GM12892 (cell line): ENCODE measurements around the gene MYO7A.

Experiments used
- DNase-seq: peaks from one replicate; pipeline ENCODE4 v3.0.0; 2011; ENCODE audit not compliant: insufficient read length
- FAIRE-seq: peaks from 2 replicates; lab custom pipeline; 2011; peaks lifted over from hg19 to GRCh38; lab: Jason Lieb, UNC
- POLR2A ChIP-seq: IDR thresholded peaks from 2 replicates; pipeline ENCODE4 v1.6.1; 2011; ENCODE audit warnings: low read depth, low read length, control low read depth
- POLR2AphosphoS5 ChIP-seq: IDR thresholded peaks from 2 replicates; pipeline ENCODE4 v1.6.1; 2011; ENCODE audit warnings: low read depth, low read length, control low read depth
- TAF1 ChIP-seq: IDR thresholded peaks from 2 replicates; pipeline ENCODE4 v1.6.1; 2011; ENCODE audit warnings: low read depth, mild to moderate bottlenecking, control low read depth, low read length, borderline replicate concordance

The MYO7A gene

DNA sequence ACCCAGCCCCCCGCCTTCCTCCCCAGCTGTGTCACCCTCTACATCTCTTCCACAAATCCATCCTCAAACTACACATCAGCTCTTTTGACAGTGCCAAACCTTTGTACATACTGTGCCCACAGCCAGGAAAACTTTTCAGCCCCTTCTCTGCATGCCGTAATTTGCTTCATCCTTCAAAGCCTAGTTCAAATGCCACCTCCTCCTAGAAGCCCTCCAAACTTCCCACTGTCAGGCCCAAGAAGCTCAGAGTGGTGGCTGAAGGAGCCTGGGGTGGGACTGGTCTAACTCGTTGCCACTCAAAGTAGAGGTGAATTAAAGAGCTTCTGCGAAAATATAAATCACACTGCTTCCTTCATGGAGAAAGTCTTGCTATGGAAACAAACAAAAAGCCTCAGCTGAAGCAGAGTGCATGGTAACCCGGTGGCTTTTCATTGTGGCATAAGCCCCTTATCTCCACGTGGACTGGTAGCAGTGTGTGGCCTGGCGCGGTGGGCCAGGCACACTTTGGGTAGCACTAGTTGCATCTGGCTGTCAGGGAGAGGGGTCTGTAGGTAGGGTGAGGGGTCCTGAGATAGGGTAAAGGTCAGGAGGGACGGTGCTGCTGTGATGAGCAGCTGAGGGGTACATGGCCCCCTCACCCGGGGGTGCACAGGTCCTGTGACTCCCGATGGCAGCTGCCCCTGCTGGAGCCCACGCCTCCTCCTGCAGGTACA lies 76.9 kb downstream of the MYO7A start:
- FAIRE-seq (no peak), DNase-seq (no peak)
- TF ChIP-seq TAF1 (no peak), POLR2A (no peak), POLR2AphosphoS5 (no peak)

DNA sequence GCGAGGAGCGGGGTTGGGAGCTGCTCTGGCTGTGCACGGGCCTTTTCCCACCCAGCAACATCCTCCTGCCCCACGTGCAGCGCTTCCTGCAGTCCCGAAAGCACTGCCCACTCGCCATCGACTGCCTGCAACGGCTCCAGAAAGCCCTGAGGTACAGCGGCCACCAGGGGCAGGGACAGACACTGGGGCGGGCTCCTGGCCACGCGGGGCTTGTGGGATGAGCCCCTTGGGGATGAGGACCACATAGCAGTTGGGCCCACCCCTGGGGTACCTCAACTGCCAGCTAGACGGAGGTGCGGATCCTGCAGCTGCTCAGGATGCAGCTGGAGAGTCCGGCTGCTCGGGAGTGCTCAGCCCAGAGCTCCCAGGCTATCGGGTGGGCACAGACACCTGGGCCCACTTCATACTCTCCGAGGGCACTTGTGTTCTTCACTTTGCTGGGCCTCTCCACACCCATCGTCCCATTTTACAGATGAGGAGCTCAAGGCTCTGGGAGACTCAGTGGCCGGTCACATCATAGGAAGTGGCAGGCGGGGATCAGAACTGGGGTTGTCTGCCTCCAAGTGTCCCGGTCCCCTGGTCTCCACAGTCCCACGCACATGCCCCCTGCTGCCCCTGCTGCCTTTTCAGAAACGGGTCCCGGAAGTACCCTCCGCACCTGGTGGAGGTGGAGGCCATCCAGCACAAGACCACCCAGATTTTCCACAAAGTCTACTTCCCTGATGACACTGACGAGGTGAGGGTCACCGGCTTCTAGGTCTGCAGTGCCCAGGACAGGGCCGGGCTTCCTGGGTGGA lies 77.6 kb downstream of the MYO7A start:
- no peak for FAIRE-seq
- TF ChIP-seq POLR2AphosphoS5 (no peak), POLR2A (no peak), TAF1 (no peak)
- DNase-seq = peak; percentile 6

DNA sequence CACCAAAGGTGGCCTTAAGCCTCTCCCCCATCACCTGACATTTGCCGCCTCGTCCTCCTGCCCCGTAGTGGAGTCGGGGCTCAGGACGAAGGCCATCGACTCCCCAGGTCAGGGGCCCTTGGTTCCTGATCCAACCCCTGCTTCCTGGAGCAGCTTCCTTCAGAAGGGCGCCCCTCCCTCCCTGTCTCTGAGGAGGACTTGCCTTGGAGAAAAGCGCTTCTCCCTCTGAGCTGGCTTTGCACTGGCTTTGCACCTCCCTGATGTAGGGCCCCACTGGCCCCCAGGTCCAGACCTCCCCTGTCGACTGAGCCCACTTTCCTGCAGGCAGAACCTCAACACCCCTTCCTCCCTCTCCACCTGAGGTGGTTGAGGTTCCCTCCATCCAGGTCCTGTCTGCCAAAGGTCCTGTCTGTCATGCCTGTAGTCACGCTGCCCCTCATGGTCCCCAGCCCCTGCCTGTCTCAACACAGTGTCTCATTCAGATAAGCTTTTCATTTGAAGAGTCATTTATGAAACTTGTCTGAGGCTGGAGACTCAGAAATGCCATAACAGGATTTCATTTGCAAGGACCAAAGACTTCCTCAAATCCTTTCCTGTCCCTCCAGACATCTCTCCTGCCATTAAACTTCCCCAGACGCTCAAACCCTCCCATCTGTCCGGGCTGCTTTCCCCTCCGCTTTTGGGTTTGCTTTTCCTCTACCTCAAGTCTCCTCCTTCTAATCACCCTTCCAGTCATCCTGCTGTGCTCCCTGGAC lies 78.4 kb downstream of the MYO7A start:
- DNase-seq = peak; percentile 8
- no peak for FAIRE-seq
- TF ChIP-seq POLR2A (no peak), TAF1 (no peak), POLR2AphosphoS5 (no peak)

- FAIRE-seq = no peak
- TF ChIP-seq TAF1 (no peak), POLR2AphosphoS5 (no peak), POLR2A (no peak)
- DNase-seq = peak; percentile 2
Observed at GRCh38 chr11:77207019-77207485, 79.0 kb downstream of the MYO7A start.

GRCh38 chr11:77207618-77208313 lies 79.7 kb downstream of the MYO7A start:
- FAIRE-seq (no peak), DNase-seq (peak; percentile 1)
- TF ChIP-seq POLR2AphosphoS5 (no peak), POLR2A (no peak), TAF1 (no peak)

DNA sequence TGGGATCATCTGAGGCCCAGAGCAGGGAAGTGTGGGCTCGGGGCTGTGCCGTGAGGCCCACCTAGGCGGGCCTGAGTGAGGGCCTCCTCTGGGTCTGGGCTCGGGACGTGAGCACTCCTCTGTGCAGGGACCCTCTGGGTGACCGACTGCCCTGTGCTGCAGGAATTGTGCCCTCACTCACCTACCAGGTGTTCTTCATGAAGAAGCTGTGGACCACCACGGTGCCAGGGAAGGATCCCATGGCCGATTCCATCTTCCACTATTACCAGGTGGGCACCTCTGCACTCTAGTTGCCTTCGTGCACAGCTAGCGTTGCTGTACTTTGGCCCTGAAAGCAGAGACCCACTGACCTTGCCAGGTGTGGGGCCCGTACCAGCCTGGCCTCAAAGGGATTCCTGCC lies 80.5 kb downstream of the MYO7A start:
- FAIRE-seq (no peak), DNase-seq (peak; percentile 1)
- no peak for TF ChIP-seq POLR2A

GRCh38 chr11:77209663-77210062 lies 81.6 kb downstream of the MYO7A start:
- no peak for DNase-seq
- FAIRE-seq = no peak
- TF ChIP-seq TAF1 (no peak), POLR2AphosphoS5 (no peak), POLR2A (no peak)

- FAIRE-seq = no peak
- TF ChIP-seq POLR2AphosphoS5 = no peak
- DNase-seq = peak; percentile 9
Observed at GRCh38 chr11:77211040-77211451, 83.0 kb downstream of the MYO7A start.

- TF ChIP-seq TAF1 (no peak), POLR2AphosphoS5 (no peak), POLR2A (no peak)
- DNase-seq (peak; percentile 9), FAIRE-seq (no peak)
Observed at GRCh38 chr11:77211594-77212251, 83.7 kb downstream of the MYO7A start.

DNA sequence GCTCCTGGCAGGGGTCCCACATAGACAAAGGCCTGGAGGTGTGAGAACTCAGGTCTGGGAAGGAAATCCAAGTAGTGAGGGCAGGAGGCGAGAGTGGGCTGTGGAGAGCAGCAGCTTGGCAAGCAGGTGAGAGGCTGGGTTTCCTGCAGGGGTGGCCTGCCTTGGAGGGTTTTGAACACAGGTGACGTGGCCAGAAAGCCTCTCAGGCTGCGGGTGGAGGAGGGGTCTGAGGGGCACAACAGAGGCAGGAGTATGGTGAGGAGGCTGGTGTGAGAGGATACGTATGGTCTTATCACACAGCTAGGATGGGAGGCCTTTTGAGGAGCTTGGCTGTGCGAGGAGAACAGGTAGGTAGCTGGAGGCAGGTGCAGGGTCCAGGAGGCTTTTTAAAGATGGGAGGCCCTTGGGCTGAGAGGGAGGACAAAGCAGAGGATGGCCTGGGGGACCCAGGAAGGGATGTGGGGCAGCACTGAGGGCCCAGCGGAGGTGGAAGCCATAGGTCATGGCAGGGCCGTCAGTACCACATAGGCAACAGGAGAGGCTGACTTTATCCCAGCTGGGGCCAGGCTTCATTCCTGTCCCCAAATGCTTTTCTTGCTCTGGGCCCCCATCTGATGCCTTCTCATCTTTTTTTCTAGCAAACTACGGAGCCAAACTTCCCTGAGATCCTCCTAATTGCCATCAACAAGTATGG lies 84.4 kb downstream of the MYO7A start:
- TF ChIP-seq TAF1 (no peak), POLR2A (no peak), POLR2AphosphoS5 (no peak)
- DNase-seq (peak; percentile 9), FAIRE-seq (no peak)
